K562 (cell line): ENCODE results near the gene SLC29A2. TPM values are rescaled to one million over a fixed set of nuclear protein-coding genes. Genes with fewer than 3 reads are reported as not detected.

Experiments
- CC2D1A ChIP-seq: fragments of 450-650 bp; IDR thresholded peaks from 2 replicates; pipeline ENCODE4 v1.6.1; 2017; ENCODE audit warnings: mild to moderate bottlenecking
- CCAR2 ChIP-seq: fragments of 200-400 bp; formaldehyde crosslinking; IDR thresholded peaks from 2 replicates; pipeline ENCODE4 v1.6.1; 2017; ENCODE audit warnings: mild to moderate bottlenecking, low read depth, low read length
- E2F3 ChIP-seq: fragments of 250-450 bp; sonication (Bioruptor Pico); IDR thresholded peaks from 2 replicates; pipeline ENCODE4 v1.4.0; 2020; ENCODE audit warnings: mild to moderate bottlenecking
- HDAC8 ChIP-seq: fragments of 450-650 bp; IDR thresholded peaks from 2 replicates; pipeline ENCODE4 v1.6.1; 2016; ENCODE audit warnings: mild to moderate bottlenecking, missing genetic modification characterization, moderate library complexity, missing compliant biosample characterization
- IRF9 ChIP-seq: fragments of 450-650 bp; IDR thresholded peaks from 2 replicates; pipeline ENCODE4 v1.6.1; 2016; ENCODE audit warnings: missing biosample characterization, missing genetic modification characterization
- MGA ChIP-seq: fragments of 450-650 bp; IDR thresholded peaks from 2 replicates; pipeline ENCODE4 v1.6.1; 2016; ENCODE audit warnings: mild to moderate bottlenecking, moderate library complexity
- PREB ChIP-seq: sonication (generic); formaldehyde crosslinking; IDR thresholded peaks from 2 replicates; pipeline ENCODE4 v1.8.1; 2023; ENCODE audit warnings: mild to moderate bottlenecking, missing genetic modification reagents
- SIRT6 ChIP-seq: IDR thresholded peaks from one replicate; pipeline ENCODE4 v1.6.1; 2012; ENCODE audit warnings: low read depth, mild to moderate bottlenecking, control low read depth, inconsistent platforms, low read length, moderate library complexity
- SRSF7 ChIP-seq: fragments of 200-400 bp; formaldehyde crosslinking; optimal IDR thresholded peaks from 2 replicates; pipeline ENCODE3; 2017; ENCODE audit warnings: mild to moderate bottlenecking, low read depth, low read length
- SRSF9 ChIP-seq: fragments of 200-400 bp; formaldehyde crosslinking; IDR thresholded peaks from 2 replicates; pipeline ENCODE4 v1.6.1; 2017; ENCODE audit warnings: low read depth, low read length, borderline replicate concordance
- TAF7 ChIP-seq: fragments of 450-650 bp; IDR thresholded peaks from 2 replicates; pipeline ENCODE4 v1.6.1; 2016; ENCODE audit warnings: missing genetic modification characterization, missing compliant biosample characterization
- TARDBP ChIP-seq: fragments of 450-650 bp; IDR thresholded peaks from 2 replicates; pipeline ENCODE4 v1.6.1; 2016
- TCFL5 ChIP-seq: fragments of 250-450 bp; sonication (Bioruptor Pico); conservative IDR thresholded peaks from 2 replicates; pipeline ENCODE4 v1.6.1; 2021; ENCODE audit warnings: mild to moderate bottlenecking, moderate library complexity, matching md5 sums
- polyA plus RNA-seq, 8 experiments: library from polyadenylated mRNA; depleted of rRNA in 4 of 8; stranded (reverse) in 5 of 8; unstranded in 3 of 8; fragments of >200 nt; fragmentation: Nextera tagmentation in 2 of 8; fragmentation: Illumina TruSeq in 1 of 8; extraction: Ambion mirVana in 2 of 8; extraction: Trizol in 1 of 8; gene quantifications; 2 replicates each; pipeline versions ENCODE4 v1.2.1 to v1.2.3, GENCODE V29; 2011 to 2014; ENCODE audit warnings: inconsistent platforms in 1 of 8, missing spikeins in 1 of 8
- total RNA-seq, 7 experiments: library from RNA; depleted of rRNA in 6 of 7; stranded (reverse); fragments of >200 nt in 6 of 7; fragmentation: Illumina TruSeq in 2 of 7; extraction: Trizol in 2 of 7; gene quantifications; 2 replicates each; pipeline versions ENCODE4 v1.2.1 to v1.2.3, GENCODE V29; 2011 to 2021; ENCODE audit warnings: low replicate concordance in 1 of 7

Gene SLC29A2
- total and polyA plus RNA-seq, 9 of the 15 experiments (the other 6 are each of a cell fraction or from before 2014, with no cell fraction given), result 2.4 to 48.6 (median 14.2) TPM

GRCh38 chr11:66328302-66329144 is 43.0 kb downstream of the SLC29A2 start (continued):
- TF ChIP-seq TARDBP, result no peak
- TF ChIP-seq PREB (CRISPR knock-in tag), result no peak
- TF ChIP-seq TAF7 (tag), result no peak
- no peak for TF ChIP-seq SIRT6
- TF ChIP-seq IRF9 (tag), result no peak
- no peak for TF ChIP-seq TCFL5 (CRISPR knock-in tag)
- no peak for TF ChIP-seq SRSF7
- TF ChIP-seq HDAC8, result no peak
- TF ChIP-seq CCAR2, result no peak
- no peak for TF ChIP-seq SRSF9
- no peak for TF ChIP-seq E2F3 (CRISPR knock-in tag)
- 0 out of 2 replicates have a peak, but pooled peaks have one; percentile 46 for TF ChIP-seq CC2D1A
- peak; percentile 93 for TF ChIP-seq MGA
